NCI-H1930 (cell line): Measurements from ENCODE around the gene PPM1F.
"Not testable (repeated sequence)": the region's sequence is repeated elsewhere in the genome, so short reads cannot be mapped to it uniquely, and the experiment has no call there.

Experiments
- DNase-seq, 2 experiments: peaks; one replicate each; lab custom pipeline; 2025; lab: John Stamatoyannopoulos, UW

Gene PPM1F

GRCh38 chr22:21940521-21940920, 12.1 kb downstream of the PPM1F start:
- DNase-seq, result no peak

DNA sequence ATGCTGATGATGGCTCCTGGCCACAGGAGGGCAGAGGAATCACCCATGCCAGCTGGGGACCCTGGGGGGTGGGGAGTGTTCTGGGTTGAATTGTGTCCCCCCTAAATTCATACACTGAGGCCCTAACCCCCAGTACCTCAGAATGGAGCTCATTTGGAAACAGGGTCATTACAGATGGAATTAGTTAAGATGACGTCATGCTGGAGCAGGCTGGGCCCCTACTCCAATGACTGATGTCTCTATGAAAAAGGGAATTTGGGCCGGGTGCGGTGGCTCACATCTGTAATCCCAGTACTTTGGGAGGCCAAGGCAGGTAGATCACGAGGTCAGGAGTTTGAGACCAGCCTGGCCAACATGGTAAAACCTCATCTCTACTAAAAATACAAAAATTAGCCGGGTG, 12.7 kb downstream of the PPM1F start:
- not testable (repeated sequence) for DNase-seq

- DNase-seq, result no peak
Measured at GRCh38 chr22:21939461-21939913, 13.2 kb downstream of the PPM1F start.

GRCh38 chr22:21938906-21939305, 13.7 kb downstream of the PPM1F start:
- DNase-seq, result no peak

DNA sequence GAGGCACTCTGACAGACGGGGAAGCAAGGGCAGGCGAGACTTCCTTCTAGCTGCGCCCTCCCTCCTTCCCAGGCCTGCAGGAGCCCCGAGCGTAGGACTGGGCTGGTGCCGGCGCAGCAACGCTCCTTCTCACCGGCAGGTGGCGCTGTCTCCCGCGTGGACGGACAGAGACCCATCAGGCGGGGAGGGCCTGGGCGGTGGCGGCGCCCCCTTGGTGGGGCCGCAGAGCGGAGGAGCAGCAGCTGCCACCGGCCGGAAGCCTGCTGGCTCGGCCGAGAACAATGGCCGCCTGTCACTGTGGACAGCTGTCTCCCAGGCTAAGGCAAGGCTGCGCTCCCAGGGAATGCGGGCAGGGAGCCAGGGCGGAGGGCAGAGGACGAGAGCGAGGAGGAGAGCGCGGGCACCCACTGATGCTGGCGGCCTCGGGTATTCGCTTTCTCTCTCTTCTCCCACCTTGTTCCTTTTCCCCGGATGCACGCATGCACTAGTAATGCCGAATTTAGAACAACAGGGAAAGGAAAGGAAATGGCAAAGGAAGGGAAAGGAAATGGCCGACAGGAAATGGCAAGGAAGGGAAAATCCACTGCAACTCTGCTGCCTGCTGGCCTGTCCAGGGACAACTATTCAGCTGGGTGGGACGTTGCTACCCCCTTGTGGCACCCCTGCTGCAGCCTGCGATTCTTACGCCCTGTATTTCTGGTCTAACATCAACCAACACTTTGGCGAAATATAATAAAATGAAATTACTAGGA, 14.4 kb downstream of the PPM1F start:
- DNase-seq, result peak; percentile 85 to 88

DNA sequence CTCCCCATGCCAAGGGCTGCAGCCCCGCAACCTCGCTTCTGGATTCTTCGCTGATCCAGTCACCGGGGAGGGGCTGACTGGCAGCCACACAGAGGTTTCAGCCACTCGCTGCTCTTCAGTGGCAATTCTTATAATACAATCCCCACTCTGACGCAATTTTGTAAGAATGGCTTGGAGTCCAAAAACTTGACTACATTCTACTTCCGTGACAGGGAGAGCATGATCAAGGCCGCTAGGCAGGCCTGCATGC, 14.9 kb downstream of the PPM1F start:
- no peak for DNase-seq

DNA sequence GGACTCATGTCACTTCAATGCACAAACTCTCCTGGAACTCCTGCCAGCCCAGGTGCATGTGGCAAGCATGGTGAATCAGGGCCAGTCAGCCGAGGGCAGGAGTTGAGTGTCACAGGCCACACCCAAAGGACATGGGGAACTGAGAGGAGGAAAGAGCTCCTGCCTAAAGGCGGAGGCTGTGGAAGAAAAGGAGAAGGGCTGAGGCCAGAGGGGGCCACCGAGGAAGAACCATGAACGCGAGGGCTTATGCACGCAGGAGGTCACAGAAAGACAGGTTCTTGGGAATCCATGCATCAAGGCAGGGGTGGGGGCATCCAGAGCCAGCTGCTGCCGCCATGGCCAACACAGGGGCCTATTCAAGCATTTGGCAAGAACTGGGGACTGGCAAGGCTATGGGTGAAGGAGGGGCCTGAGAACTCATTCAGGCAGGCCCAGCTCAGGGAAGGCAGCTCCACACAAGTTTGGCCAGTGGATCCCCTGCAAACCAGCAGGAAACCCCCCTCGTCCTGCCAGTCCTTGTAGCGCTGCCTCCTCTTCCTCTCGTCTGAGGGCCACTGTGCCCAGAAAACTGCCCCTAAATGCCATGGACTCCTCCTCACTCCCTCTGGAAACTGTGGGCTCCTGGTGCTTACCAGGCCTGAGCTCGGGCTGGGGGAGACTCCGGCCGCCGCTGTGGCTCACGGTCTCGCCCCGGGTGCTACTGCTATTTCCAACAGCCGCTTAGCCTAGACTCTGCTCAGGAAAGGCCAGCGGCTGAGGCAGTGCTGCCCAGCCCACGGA, 15.4 kb downstream of the PPM1F start:
- DNase-seq, result no peak

GRCh38 chr22:21936151-21936775, 16.4 kb downstream of the PPM1F start:
- DNase-seq, result no peak

DNA sequence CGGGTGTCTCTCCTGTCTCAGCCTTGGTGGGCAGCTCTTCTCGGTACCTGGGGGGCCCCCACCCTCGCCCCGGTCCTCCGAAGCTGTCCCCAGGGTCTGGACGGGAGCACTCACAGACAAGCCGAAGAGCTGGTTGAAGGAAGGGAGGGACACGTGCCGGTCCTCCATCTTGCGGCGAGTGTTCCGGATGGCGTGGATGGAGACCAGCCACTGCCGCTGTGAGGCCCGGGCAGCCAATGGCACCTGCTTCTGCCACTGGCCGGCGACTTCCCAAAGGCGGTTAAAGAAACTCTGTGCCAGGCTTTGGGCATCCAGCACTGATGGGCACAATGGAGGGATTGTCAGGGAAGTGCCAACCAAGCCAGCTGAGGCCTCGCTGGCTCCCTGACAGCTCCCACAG, 18.7 kb downstream of the PPM1F start:
- no peak for DNase-seq

DNA sequence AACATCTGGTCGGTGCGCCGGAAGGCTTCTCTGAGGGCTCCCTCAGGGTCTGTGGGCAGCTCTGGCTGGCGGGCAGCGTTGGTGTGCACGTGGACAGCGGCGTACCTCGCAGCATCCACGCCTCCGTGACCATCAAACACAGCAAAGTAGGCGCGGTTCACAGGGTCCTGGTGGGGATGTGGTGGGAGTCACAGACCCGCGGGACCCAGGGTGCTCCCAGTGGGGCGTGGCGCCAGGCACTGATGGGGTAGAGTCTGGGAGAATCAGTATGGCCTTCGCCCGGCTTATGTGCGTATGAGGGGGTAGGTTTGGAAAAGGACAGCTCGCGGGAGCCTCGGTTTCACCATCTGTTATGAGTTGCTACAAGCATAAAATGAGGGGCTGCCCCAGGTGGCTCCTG, 19.2 kb downstream of the PPM1F start:
- DNase-seq, result no peak

DNA sequence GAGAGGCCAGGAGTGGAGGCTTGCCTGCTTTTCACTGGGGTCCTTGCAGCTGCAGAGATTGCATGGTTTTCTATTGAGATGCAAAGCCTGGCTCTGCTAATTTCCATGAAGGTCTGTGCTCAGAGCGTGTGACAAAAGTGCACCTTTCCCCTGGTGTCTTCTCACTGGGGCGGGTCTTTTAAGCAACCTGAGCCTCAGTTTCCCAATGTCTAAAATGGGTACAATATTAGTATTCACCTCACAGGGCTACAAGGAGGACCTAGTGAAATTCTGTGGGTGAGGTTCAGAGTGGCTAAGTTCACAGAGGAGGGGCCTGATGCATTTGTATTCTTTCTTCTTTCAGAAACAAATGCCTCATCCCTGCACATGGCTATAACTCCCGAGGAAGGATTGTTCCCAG, 20.3 kb downstream of the PPM1F start:
- DNase-seq, result no peak

DNA sequence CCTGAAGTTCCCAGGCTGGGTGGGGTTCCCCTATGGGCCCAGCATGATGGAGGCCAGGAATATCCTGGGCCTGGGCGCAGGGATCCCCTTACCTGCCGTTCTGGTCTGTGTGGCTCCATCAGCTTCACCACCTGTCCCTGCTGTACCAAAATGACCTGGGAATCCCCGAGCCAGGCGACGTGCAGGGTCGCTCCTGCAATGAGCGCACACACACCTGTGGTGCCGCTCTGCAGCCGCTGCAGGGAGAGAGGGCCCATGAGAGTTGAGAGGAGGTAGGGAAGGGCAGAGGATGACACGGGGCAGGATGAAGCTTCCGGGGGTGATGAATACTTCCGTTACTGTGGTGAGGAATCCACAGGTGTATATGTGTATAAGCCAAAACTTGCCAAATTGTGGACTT, 21.6 kb downstream of the PPM1F start:
- DNase-seq, result no peak

- DNase-seq, result no peak
Measured at GRCh38 chr22:21929253-21929652, 23.4 kb downstream of the PPM1F start.

- DNase-seq, result no peak
Measured at GRCh38 chr22:21928048-21928447, 24.6 kb downstream of the PPM1F start.

DNA sequence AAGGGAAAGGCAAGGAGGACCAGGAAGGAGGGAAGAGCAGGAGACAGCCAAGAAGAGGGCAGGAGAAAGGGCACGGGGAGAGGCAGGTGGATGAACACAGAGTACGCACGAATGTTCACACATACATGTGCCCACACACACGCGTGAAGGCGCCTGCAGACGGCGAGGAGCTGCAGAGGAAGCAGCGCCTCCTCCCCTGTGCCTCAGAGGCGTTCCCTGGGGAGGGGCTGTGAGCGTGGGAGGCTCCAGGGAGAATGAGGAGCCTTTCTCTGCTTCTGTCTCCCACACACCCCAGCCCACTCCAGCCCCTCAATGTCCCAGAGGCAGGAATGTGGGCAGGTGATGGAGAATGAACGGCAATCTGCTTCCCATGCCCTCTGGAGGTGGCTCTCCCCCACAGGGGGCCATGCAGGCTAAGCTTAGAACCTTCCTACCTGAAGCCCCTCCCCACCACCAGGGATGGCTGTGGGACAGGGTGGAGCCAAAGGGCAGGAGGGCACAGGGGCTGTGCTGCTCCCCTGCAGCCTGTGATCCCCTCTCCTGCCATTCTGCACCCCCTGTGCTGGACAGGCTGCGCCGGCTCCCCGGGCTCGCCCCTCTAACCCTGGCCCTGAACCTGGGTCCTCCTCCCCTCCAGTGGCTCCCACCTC, 25.3 kb downstream of the PPM1F start:
- no peak for DNase-seq

- DNase-seq, result no peak
Measured at GRCh38 chr22:21926728-21927127, 25.9 kb downstream of the PPM1F start.

DNA sequence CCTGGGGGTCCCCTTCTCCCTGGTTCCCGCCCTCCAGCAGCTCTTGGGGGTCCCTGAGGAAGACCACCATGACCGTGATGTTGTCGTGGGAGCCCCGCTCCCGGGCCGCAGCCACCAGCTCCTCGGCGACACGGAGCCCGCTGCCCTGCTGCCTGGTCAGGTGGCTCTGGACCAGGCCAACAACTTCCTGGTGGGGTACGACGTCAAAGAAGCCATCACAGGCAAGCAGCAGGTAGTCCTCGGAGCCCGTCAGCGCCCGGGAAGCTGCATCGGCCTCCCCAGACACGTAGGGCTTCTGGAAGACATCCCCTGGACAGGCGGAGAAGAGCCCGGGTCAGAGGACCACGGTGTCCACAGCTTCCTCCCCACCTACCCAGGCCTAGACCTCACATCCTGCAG, 29.5 kb downstream of the PPM1F start:
- DNase-seq, result no peak

DNA sequence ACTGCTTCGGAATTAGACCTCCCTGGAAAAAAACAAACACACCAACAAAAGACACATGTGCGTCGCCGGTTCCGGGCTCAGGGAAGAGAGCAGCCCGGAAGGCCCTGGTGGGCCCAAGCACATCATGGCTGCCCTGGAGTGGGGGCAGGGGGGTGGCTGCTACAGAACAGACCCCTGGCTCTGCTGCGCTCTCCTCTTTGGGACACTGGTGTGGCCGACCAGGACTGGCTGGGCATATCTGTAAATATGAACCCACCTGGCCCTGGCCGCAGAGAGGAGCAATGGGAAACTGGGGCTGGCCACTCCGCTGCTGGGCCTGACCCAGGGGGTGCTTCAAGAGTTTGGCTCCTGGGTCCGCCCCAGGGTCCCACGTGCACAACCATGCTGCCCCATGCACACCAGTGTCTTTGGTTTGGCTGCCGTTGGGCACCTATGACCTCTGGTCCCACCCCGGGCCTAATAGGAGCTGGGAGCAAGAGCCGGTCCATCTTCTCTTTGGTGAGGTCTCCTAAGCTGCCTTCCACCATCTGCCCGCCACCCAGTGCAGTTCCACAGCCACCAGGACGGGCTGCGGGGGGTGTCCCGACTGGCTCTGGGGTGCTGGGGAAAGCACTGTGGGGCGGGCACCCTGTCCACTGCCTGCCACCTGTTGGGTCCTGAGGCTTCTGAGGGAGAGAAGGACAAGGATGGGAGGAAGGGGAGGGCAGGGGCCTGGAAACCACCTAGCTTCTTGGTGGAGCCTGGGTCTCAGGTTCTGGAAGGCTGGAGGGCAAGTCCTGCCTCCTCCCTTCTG, 30.1 kb downstream of the PPM1F start:
- DNase-seq, result no peak

- no peak for DNase-seq
Measured at GRCh38 chr22:21921729-21922128, 30.9 kb downstream of the PPM1F start.

DNA sequence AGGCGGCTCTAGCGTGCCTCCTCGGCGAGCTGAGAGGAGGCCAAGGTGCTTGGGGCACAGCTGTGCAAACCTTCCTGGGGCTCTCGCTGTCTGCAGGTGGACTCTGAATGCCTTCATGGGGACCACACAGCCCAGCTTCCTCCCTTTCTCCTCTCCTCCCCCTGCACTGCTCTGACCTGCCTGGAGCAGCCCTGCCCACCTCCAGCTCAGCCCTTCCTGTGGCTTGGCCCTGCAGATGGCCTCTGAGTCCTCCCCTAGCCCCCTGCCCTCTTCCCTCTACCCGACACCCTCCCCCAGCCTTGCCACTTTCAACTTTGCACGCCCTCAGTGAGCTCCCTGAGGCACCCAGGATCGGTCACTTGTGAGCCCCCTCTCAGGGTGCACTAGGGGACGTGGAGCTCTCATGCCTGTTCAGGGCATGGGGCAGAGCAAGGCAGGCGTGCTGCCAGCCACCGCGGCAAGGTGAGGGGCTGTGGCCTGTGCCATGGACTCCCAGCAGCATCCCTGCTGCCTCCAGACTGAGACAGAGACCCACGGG, 31.4 kb downstream of the PPM1F start:
- DNase-seq, result no peak

DNA sequence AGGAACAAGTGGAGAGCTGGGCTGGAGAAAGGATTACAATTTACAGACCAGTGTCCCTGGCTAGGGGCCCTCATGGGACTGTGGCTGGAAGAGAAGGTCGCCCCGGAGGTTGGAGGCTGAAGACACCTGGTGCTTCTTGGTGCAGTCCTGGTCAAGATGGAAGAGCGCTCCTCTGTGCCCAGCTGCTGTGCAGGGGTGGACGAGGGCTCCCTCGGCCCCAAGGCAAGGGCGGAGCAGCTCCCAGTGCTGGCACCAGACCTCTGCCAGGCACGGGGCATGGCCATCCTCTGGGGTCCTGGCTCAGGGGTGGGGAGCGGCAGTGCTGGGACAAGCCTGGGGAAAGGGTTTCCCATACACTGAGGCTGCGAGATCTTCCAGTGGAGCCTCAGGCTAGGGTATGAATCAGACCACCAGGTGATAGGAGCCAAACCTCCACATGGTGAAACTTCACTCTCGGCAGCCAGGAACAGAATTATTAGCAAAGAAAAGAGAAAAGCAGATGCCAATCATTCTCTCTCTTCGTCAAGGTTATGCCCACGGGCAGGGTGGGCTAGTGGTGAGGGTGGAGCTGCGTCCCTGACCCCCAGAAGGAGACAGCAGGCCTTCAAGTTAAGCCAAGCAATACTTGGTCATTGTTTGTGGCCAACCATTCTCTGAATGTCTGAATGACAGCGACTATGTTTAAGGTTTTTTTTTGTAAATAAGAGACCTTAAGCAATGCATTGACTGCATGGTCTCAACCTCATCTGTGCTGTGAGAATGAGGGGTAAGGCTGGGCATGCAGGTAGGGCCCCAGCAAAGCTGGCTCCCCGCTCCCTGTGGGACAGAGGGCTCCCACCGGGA, 32.1 kb downstream of the PPM1F start:
- DNase-seq, result no peak
